Measurements from ENCODE around the gene TRMT112.

TRMT112 gene

GRCh38 chr11:64317325-64317960 lies at the start of gene TRMT112:
Gene TRMT112, minus strand, starts transcription at chr11:64317559. Its CDS starts 33 bp downstream, at chr11:64317526.
- DNase-seq: peak; percentile 99

GRCh38 chr11:64366751-64367150 lies 49.4 kb upstream of the TRMT112 start:
- no peak for DNase-seq

- DNase-seq: no peak
Observed at GRCh38 chr11:64364911-64365310, 47.6 kb upstream of the TRMT112 start.

GRCh38 chr11:64364435-64364834 lies 47.1 kb upstream of the TRMT112 start:
- no peak for DNase-seq

GRCh38 chr11:64362339-64362738 lies 45.0 kb upstream of the TRMT112 start:
- no peak for DNase-seq

- DNase-seq: no peak
Observed at GRCh38 chr11:64361659-64362058, 44.3 kb upstream of the TRMT112 start.

GRCh38 chr11:64360448-64360921 lies 43.1 kb upstream of the TRMT112 start:
- DNase-seq: no peak

- DNase-seq: no peak
Observed at GRCh38 chr11:64359712-64360445, 42.5 kb upstream of the TRMT112 start.

GRCh38 chr11:64358907-64359711 lies 41.8 kb upstream of the TRMT112 start, which contains the start of gene RPS6KA4:
Gene RPS6KA4, plus strand, starts transcription at chr11:64359162. Its CDS starts 74 bp downstream, at chr11:64359236.
- peak; percentile 41 for DNase-seq

GRCh38 chr11:64358536-64358906 lies 41.2 kb upstream of the TRMT112 start:
- DNase-seq: no peak

GRCh38 chr11:64357904-64358535 lies 40.7 kb upstream of the TRMT112 start:
- peak; percentile 17 for DNase-seq

GRCh38 chr11:64357446-64357845 lies 40.1 kb upstream of the TRMT112 start:
- DNase-seq: no peak

- DNase-seq: no peak
Observed at GRCh38 chr11:64356498-64357411, 39.4 kb upstream of the TRMT112 start.

GRCh38 chr11:64355078-64355940 lies 38.0 kb upstream of the TRMT112 start:
- no peak for DNase-seq

- DNase-seq: no peak
Observed at GRCh38 chr11:64353715-64354506, 36.6 kb upstream of the TRMT112 start.

- DNase-seq: no peak
Observed at GRCh38 chr11:64352995-64353714, 35.8 kb upstream of the TRMT112 start.

GRCh38 chr11:64352099-64352994 lies 35.0 kb upstream of the TRMT112 start:
- DNase-seq: no peak

- DNase-seq: no peak
Observed at GRCh38 chr11:64351136-64351631, 33.8 kb upstream of the TRMT112 start.

Measured in stimulated activated naive CD4-positive, alpha-beta T cell treated with Interleukin-2 at 50 U/mL for 16 hours (primary cell).